WI38 (cell line): Measurements from ENCODE around the gene PTBP3.

ENCODE experiments used
- H3K4me3 ChIP-seq: 2 replicates; pipeline ENCODE4 v1.5.1; 2011; ENCODE audit warnings: low read depth, mild to moderate bottlenecking, control low read depth, low read length
- CTCF ChIP-seq: IDR thresholded peaks from 2 replicates; pipeline ENCODE4 v1.5.1; 2012; ENCODE audit warnings: low read depth, mild to moderate bottlenecking, control low read depth, low read length

PTBP3 gene

DNA sequence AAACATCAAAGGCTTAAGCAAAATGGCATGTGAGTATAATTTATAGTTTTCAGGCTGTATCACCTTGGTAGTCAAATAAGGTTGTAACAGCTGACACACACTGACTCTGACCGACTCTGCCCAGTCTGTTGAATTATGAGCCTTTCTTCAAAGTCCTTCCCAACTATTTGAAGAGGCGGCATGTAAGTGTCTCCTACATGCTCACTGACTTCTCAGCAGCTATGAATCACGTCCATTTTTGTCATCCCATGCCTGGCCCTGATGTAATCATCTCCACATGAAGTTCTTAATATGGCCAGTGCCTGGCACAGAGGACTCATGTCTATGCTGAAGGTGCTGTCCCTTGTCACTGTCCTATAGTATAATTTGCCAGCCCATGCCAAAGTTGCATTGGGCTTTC is 5.1 kb upstream of the PTBP3 start:
- no peak overlapping the region for H3K4me3 ChIP-seq
- TF ChIP-seq CTCF, result no peak

- H3K4me3 ChIP-seq, result no peak overlapping the region
- no peak for TF ChIP-seq CTCF
These were observed 4.1 kb upstream of the PTBP3 start for GRCh38 chr9:112337547-112337946.

- TF ChIP-seq CTCF, result no peak
- H3K4me3 ChIP-seq, result peak overlapping the region; percentile 70
These were observed 1.0 kb upstream of the PTBP3 start for GRCh38 chr9:112334432-112334841.

GRCh38 chr9:112333639-112334431 is 416 bp upstream of the PTBP3 start:
- H3K4me3 ChIP-seq, result peak overlapping the region; percentile 88
- peak; percentile 55 for TF ChIP-seq CTCF

DNA sequence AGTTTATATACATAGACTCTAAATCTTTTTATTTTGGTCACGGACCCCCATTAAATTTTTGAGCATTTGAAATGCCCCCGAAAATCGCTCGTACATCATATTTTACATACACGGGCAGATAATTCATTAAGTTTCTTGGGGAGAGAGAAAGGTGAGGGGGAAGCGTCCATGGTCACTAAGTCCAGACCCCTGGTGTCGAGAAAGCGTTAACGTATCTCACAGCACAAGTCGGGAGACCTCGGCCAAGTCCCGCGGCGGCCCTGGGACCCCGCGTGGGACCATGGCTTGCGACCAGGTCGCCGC is 794 bp downstream of the PTBP3 start:
- no peak for TF ChIP-seq CTCF
- peak overlapping the region; percentile 88 for H3K4me3 ChIP-seq

DNA sequence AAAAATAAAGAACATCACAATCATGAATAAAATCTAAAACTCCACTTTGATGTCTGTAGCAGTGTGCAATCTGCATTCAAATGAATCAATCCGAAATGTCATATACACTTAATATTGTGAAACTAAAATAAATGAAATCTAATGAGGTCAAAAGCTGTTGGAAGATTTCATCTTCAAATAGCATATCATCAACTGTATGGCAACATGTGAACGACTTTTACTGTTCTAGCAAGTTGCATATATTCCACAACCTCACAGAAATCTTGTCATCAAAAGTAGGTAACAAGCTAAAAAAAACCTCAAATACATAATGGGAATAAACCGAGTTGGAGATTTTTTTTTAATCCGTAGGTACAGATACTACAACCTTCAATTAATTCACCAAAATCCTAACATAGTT is 1.2 kb downstream of the PTBP3 start:
- H3K4me3 ChIP-seq, result peak overlapping the region; percentile 88
- no peak for TF ChIP-seq CTCF

DNA sequence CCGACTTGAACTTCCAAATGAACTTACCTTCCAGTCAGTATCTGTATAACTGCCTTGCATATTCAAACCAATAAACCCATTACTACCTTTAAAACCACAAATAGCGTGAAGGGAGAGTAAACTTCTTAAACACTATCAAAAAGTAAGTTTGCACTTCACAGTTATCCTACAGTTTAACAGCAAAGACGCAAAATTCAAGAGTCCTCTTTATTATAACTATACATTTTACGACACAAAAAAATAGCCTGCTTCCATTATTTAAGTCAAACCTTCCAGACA is 1.8 kb downstream of the PTBP3 start:
- no peak for TF ChIP-seq CTCF
- peak overlapping the region; percentile 88 for H3K4me3 ChIP-seq
